DMS79 treated with DMSO at 0.1 percent for 48 hours (cell line): Measurements from ENCODE around the gene ADCY1.
"Not testable (repeated sequence)": the region's sequence is repeated elsewhere in the genome, so short reads cannot be mapped to it uniquely, and the experiment has no call there.

Experiments
- DNase-seq: peaks from one replicate; lab custom pipeline; 2025; lab: John Stamatoyannopoulos, UW

Gene ADCY1

GRCh38 chr7:45712872-45713668 is 138.9 kb downstream of the ADCY1 start:
- no peak for DNase-seq

- DNase-seq = no peak
These were observed 139.7 kb downstream of the ADCY1 start for GRCh38 chr7:45713669-45714520.

- DNase-seq = no peak
These were observed 140.3 kb downstream of the ADCY1 start for GRCh38 chr7:45714521-45714820.

DNA sequence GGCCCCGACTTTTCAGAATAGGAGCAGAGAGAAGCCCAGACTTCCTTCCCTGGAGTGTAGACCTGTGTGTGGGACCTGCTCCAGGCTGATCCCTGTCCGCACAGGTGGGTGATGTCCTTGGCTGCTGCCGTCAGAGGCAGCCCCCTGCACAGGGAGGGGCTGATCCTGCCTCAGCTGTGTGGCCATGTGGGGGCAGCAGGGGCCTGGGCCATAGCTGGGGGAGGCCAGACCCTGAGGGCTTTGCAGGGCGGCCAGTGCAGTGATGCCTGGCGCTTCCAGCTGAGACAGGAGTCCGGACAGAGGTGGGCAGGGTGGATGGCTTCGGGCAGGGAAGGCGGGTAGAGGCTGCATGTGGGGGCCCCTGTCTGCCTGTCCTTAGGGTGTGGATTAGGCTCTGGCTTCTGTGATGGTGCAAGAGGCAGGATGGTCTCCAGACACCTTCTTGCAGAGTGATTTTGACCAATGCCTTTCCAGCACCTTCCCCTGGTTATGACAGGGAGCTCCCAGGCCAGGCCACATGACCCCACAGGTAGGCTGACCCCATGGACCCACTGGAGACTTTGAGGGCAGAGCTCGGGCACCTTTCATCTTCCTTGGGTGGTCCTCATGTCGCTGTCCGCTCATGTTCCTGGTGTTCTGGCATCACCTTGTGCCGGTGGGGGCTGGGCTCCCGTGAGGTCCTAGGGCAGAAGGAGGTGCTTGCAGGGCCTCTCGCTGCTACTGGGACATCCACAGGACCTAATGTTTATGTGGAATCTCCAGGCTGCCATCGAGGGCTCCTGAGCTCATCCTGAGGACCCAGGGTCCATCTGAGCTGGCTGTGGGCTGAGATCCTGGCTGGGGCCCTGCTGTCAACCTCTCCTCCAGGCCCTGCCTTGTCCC is 141.5 kb downstream of the ADCY1 start:
- DNase-seq = no peak

- no peak for DNase-seq
These were observed 142.4 kb downstream of the ADCY1 start for GRCh38 chr7:45716380-45717203.

DNA sequence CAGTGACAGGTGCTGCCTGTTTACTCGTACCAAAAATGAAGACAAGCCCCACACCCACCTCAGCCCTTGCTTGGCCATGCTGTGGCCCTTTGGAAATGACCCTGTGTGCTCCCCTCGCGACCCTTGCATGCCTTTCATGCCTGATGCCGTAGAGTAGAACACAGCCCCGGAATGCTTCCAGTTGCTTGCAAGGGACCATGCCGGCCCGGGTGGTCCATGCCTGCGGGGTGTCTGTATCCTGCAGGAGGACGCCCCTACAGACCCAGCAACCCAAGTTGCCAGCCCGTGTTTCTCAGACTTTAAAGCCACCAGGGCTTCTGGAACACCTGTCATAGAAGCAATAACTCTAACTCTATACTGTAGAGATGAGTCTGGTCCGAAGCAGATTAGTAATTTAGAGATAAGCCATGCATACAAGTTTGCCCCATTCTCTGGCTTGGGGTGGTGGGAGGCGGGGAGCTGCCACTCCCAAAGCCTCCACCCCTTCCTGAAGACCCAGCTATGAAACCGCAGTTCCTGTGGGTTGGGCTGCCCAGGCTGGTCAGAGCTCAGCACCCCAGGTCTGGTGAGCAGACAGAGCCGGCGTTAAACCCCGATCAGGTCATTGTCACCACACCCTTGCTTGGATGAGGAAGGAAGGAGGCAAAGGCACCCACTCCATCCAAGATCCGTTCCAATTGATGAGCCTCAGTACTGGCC is 143.5 kb downstream of the ADCY1 start:
- DNase-seq = no peak

DNA sequence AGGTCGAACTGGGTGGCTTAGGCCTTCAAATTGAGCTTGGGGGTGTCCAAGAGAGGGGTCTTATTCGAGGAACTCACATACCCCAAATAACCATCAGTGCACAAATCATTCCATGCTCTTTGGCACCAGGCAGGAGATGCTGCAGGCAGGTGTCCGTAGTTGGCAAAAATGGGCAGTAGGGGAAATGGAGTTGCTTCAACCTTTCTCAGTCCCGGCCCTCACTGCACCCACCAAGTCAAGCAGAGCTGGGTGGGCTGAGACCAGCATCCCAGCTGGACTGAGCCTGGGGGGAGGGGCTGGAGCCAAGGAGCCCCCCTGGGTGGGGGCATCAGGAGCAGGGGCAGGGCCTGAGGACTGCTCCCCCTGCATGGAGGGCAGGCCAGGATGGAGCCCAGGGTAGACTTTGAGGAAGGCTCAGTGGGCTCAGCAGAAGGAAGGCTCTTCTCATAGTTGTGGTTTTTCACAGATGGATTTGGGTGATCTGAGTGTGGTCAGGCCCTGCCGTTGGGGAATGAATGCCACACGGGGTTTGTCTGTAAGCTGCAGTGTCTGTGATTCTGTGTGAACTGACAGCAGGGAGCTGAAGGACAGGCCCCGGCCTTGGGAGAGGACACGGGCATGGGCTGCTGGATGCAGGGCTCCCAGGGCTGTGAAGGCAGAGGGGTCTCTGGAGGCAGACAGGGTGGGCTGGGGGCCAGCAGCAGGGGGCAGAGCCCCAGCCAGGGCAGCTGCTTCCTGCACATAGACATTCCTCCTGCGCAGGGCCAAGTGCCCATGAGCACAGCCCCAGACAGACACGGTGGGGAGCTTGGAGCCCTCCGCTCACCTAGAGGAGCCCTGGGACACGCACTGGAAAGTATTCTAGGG is 144.5 kb downstream of the ADCY1 start:
- DNase-seq = no peak

- no peak for DNase-seq
These were observed 146.8 kb downstream of the ADCY1 start for GRCh38 chr7:45720989-45721388.

DNA sequence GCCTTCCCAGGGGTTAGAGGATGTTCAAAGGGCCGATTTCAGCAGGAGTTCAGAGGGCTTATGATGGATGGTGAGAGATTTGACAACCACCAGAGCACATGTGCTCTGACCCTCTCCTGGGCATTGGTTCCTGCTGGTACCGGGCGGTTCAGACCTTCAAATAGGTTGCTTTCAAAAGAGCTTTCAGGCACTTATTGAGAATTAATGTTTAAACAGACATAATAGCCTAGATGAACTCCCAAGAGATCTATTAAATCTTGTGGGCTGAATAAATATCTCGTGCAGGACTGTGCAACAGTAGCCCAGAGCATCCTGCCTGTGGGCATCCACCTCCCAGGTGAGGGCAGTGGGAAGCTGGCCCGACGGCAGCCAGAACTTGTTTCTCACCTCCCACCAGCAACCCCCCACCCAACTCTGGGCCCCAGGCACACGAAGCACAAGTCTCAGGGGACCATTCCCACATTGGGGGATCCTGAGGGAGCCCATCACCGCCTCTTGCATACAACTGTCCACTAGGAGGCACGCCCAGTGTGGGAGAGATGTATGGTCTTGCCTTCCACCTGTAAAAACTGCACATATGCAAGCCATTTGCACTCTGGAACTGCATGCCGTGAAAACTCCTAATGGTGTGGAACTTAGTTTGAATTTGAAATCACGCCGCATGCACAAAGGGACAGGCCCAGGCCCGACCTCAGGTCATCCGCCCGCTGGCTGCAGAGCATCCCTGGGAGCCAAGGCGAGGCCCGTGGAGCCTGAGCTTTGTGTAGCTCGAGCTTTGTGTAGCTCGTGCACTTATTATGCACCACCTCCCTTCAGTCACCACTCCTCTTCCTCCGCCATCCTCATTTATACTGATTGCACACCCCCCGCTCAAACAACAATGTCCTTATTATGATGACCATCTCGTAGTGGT is 147.8 kb downstream of the ADCY1 start:
- peak; percentile 40 for DNase-seq

DNA sequence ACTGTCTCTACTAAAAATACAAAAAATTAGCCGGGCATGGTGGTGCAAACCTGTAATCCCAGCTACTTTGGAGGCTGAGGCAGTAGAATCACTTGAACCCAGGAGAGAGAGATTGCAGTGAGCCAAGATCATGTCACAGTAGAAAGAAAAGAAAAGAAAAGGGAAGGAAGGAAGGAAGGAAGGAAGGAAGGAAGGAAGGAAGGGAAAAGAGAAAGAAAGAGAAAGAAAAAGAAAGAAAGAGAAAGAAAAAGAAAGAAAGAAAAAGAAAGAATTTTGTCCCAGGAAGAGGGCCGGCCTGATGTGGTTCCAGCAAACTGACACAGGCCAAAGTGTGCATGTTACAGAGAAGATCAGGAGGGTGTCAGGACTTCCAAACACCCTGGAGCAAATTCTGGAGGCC is 151.1 kb downstream of the ADCY1 start:
- DNase-seq = not testable (repeated sequence)

GRCh38 chr7:45726883-45727282 is 152.7 kb downstream of the ADCY1 start:
- no peak for DNase-seq

- DNase-seq = not testable (repeated sequence)
These were observed 157.7 kb downstream of the ADCY1 start for GRCh38 chr7:45731692-45732443.

GRCh38 chr7:45738920-45739319 is 164.8 kb downstream of the ADCY1 start:
- DNase-seq = not testable (repeated sequence)

- not testable (repeated sequence) for DNase-seq
These were observed 166.4 kb downstream of the ADCY1 start for GRCh38 chr7:45740573-45740972.

- DNase-seq = not testable (repeated sequence)
These were observed 174.8 kb downstream of the ADCY1 start for GRCh38 chr7:45748976-45749375.

GRCh38 chr7:45751352-45751751 is 177.2 kb downstream of the ADCY1 start:
- DNase-seq = not testable (repeated sequence)

- not testable (repeated sequence) for DNase-seq
These were observed 182.2 kb downstream of the ADCY1 start for GRCh38 chr7:45756333-45756732.

- not testable (repeated sequence) for DNase-seq
These were observed 182.6 kb downstream of the ADCY1 start for GRCh38 chr7:45756757-45757156.
